DND-41 (cell line): ENCODE data around the gene NBR1.
"Not testable (repeated sequence)": the region's sequence is repeated elsewhere in the genome, so short reads cannot be mapped to it uniquely, and the experiment has no call there.

ENCODE experiments used
- ATAC-seq: fragments of 200-7000 bp; cut with Tn5 transposase; 3 replicates; pipeline ENCODE4 v1.9.1; 2021; ENCODE audit warnings: low read depth; ENCODE audit not compliant: insufficient read depth
- DNase-seq: peaks from one replicate; pipeline ENCODE4 v3.0.0-alpha.2; 2020
- H2AFZ ChIP-seq: 2 replicates; pipeline ENCODE4 v1.6.0; 2012; ENCODE audit warnings: low read depth, low read length
- H3K27ac ChIP-seq: 2 replicates; pipeline ENCODE4 v1.5.1; 2012; ENCODE audit warnings: low read length, inconsistent platforms
- H3K27me3 ChIP-seq: fragments of 200-600 bp; sonication (generic); 2 replicates; pipeline ENCODE4 v1.6.0; 2012; ENCODE audit warnings: low read length, mild to moderate bottlenecking, inconsistent platforms; ENCODE audit not compliant: insufficient read depth, poor library complexity
- H3K36me3 ChIP-seq: 2 replicates; pipeline ENCODE4 v1.5.1; 2012; ENCODE audit warnings: low read length, inconsistent platforms; ENCODE audit not compliant: insufficient read depth
- H3K4me1 ChIP-seq: 2 replicates; pipeline ENCODE4 v1.5.1; 2012; ENCODE audit warnings: mild to moderate bottlenecking, low read length; ENCODE audit not compliant: insufficient read depth
- H3K4me2 ChIP-seq: 2 replicates; pipeline ENCODE4 v1.6.0; 2012; ENCODE audit warnings: mild to moderate bottlenecking, moderate library complexity, low read length, inconsistent platforms; ENCODE audit not compliant: insufficient read depth
- H3K4me3 ChIP-seq, 2 experiments: fragments of 200-600 bp in 1 of 2; shearing (Covaris generic) in 1 of 2; 2 replicates each; pipeline ENCODE4 v1.5.1; 2012 to 2016; ENCODE audit warnings: inconsistent platforms in 2 of 2, low read length in 2 of 2, mild to moderate bottlenecking in 2 of 2, low read depth in 1 of 2, moderate library complexity in 1 of 2
- H3K79me2 ChIP-seq: 2 replicates; pipeline ENCODE4 v1.6.0; 2012; ENCODE audit warnings: low read length, inconsistent platforms; ENCODE audit not compliant: insufficient read depth
- H3K9ac ChIP-seq: 2 replicates; pipeline ENCODE4 v1.6.0; 2012; ENCODE audit warnings: low read depth, mild to moderate bottlenecking, inconsistent platforms, low read length, moderate library complexity
- H3K9me3 ChIP-seq: 2 replicates; pipeline ENCODE4 v1.5.1; 2012; ENCODE audit warnings: low read length, moderate library complexity, mild to moderate bottlenecking, inconsistent platforms; ENCODE audit not compliant: insufficient read depth, severe bottlenecking
- H4K20me1 ChIP-seq: 2 replicates; pipeline ENCODE4 v1.6.0; 2012; ENCODE audit warnings: low read length; ENCODE audit not compliant: insufficient read depth
- CTCF ChIP-seq: IDR thresholded peaks from 2 replicates; pipeline ENCODE4 v1.5.1; 2012; ENCODE audit warnings: borderline replicate concordance, low read length, moderate library complexity, mild to moderate bottlenecking; ENCODE audit not compliant: poor library complexity, severe bottlenecking; ENCODE audit errors: extremely low read depth
- EZH2 ChIP-seq: IDR thresholded peaks from 3 replicates; pipeline ENCODE4 v1.6.1; 2012; ENCODE audit warnings: borderline replicate concordance, low read depth, mild to moderate bottlenecking, moderate library complexity, low read length, inconsistent platforms; ENCODE audit not compliant: severe bottlenecking

NBR1 gene

DNA sequence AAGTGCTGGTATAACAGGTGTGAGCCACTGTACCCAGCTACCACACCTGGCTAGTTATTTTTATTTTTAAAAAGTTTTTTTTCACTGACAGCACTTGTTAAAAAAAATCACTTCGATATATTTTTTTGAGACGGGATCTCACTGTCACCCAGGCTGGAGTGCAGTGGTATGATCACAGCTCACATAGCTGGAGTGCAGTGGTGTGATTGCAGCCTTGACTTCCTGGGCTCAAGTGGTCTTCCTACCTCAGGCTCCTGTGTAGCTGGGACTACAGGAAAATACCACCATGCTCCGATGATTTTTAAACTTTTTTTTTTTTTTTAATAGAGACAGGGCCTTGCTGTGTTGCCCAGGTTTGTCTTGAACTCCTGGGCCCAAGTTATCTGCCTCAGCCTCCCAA lies 12.9 kb downstream of the NBR1 start:
- no peak for DNase-seq
- H4K20me1 ChIP-seq, result no peaks in the 10 kb centered on the region
- peaks cover 41% of the 10 kb centered on the region for H3K36me3 ChIP-seq
- no peak overlapping the region for H3K9ac ChIP-seq
- H3K79me2 ChIP-seq, result no peaks in the 10 kb centered on the region
- no peaks in the 10 kb centered on the region for H3K4me1 ChIP-seq
- H3K9me3 ChIP-seq, result no peaks in the 10 kb centered on the region
- no peak overlapping the region for H3K27ac ChIP-seq
- no peak overlapping the region for H2AFZ ChIP-seq
- TF ChIP-seq CTCF, result no peak
- no peak for TF ChIP-seq EZH2
- no peak overlapping the region for H3K4me3 ChIP-seq
- no peak overlapping the region for H3K4me2 ChIP-seq
- no peaks in the 10 kb centered on the region for H3K27me3 ChIP-seq
- no peak for ATAC-seq

DNA sequence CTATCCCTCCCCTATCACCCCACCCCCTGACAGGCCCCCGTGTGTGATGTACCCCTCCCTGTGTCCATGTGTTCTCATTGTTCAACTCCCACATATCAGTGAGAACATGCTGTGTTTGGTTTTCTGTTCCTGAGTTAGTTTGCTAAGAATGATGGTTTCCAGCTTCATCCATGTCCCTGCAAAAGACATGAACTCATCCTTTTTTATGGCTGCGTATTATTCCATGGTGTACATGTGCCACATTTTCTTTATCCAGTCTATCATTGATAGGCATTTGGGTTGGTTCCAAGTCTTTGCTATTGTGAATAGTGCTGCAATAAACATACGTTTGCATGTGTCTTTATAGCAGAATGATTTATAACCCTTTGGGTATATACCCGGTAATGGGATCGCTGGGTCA lies 15.6 kb downstream of the NBR1 start:
- H3K27me3 ChIP-seq, H2AFZ ChIP-seq, H3K4me3 ChIP-seq, DNase-seq, H3K4me1 ChIP-seq, H3K9me3 ChIP-seq, H3K79me2 ChIP-seq, H3K27ac ChIP-seq, H4K20me1 ChIP-seq, H3K4me2 ChIP-seq, ATAC-seq, H3K9ac ChIP-seq: not testable (repeated sequence)
- peaks cover 47% of the 10 kb centered on the region for H3K36me3 ChIP-seq

DNA sequence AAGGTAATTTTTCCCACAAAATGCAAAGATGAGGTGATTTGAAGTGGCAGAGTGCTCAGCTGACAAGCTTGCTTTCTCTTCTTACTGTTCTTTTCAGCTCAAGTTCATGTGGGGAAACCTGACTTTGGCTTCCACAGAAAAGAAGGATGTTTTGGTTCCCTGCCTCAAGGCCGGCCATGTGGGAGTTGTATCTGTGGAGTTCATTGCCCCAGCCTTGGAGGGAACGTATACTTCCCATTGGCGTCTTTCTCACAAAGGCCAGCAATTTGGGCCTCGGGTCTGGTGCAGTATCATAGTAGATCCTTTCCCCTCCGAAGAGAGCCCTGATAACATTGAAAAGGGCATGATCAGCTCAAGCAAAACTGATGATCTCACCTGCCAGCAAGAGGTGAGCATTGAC lies 22.2 kb downstream of the NBR1 start:
- no peak overlapping the region for H2AFZ ChIP-seq
- H3K27me3 ChIP-seq, result no peaks in the 10 kb centered on the region
- no peak for ATAC-seq
- no peak overlapping the region for H3K4me2 ChIP-seq
- H3K27ac ChIP-seq, result no peak overlapping the region
- no peak for DNase-seq
- TF ChIP-seq EZH2, result no peak
- no peak for TF ChIP-seq CTCF
- no peak overlapping the region for H3K4me3 ChIP-seq
- H3K36me3 ChIP-seq, result peaks cover 84% of the 10 kb centered on the region
- no peaks in the 10 kb centered on the region for H3K79me2 ChIP-seq
- H3K9me3 ChIP-seq, result no peaks in the 10 kb centered on the region
- no peaks in the 10 kb centered on the region for H3K4me1 ChIP-seq
- no peaks in the 10 kb centered on the region for H4K20me1 ChIP-seq
- no peak overlapping the region for H3K9ac ChIP-seq

DNA sequence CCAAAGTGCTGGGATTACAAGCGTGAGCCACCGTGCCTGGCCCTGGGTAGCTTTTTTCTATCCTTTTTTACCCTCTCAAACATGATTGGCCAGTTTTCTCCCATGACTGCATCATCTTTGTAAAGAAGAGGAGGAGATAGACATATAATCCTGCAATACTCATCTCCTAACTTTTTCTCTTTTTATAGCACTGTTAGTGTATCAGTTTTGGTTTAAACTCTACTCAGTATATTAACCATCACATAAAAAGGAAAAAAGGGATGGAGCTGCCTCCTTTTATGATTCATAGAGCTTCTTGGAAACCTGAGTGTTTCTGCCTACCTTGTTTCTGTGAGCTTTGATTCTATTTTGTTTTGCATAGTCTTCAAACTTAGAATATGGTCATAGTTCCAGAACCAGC lies 28.6 kb downstream of the NBR1 start:
- Histone ChIP-seq H3K9ac (no peak overlapping the region), H3K27ac (no peak overlapping the region), H3K79me2 (no peaks in the 10 kb centered on the region), H2AFZ (no peak overlapping the region), H4K20me1 (no peaks in the 10 kb centered on the region), H3K36me3 (peaks cover 79% of the 10 kb centered on the region), H3K4me3 (no peak overlapping the region), H3K9me3 (no peaks in the 10 kb centered on the region), H3K4me1 (no peaks in the 10 kb centered on the region), H3K4me2 (no peak overlapping the region), H3K27me3 (no peaks in the 10 kb centered on the region)
- no peak for DNase-seq
- ATAC-seq, result no peak
- TF ChIP-seq EZH2, result no peak
- no peak for TF ChIP-seq CTCF
